Activated CD8-positive, alpha-beta memory T cell treated with anti-CD3 and anti-CD28 coated beads, Interleukin-2, amount 10 ng/mL, durations not matched to agents 7 days and 5 days (primary cell): ENCODE data around the gene TIGAR. TPM values are rescaled to one million over a fixed set of nuclear protein-coding genes. Genes with fewer than 3 reads are reported as not detected.

Source experiments
- ATAC-seq: fragments of 150-1000 bp; cut with Tn5 transposase; one replicate; pipeline ENCODE4 v1.10.0; 2021; ENCODE audit warnings: moderate library complexity
- CTCF ChIA-PET: fragments of 350-600 bp; sonication (Branson Sonifier 250); formaldehyde crosslinking; loops from one replicate; lab custom pipeline; 2021; ENCODE audit warnings: antibody characterized with exemption; lab: Charles Lee
- DNase-seq: peaks from one replicate; pipeline ENCODE4 v3.0.0-alpha.2; 2020
- H3K27ac Mint-ChIP-seq: one replicate; pipeline ENCODE4 v1.8.0; 2021; ENCODE audit warnings: mild to moderate bottlenecking, mixed read lengths
- H3K27me3 Mint-ChIP-seq: one replicate; pipeline ENCODE4 v1.8.0; 2021; ENCODE audit warnings: mixed read lengths
- H3K36me3 Mint-ChIP-seq: one replicate; pipeline ENCODE4 v1.8.0; 2021; ENCODE audit warnings: mild to moderate bottlenecking, mixed read lengths
- H3K4me1 Mint-ChIP-seq: one replicate; pipeline ENCODE4 v1.8.0; 2021; ENCODE audit warnings: mixed read lengths
- H3K4me3 Mint-ChIP-seq: one replicate; pipeline ENCODE4 v1.8.0; 2021; ENCODE audit warnings: mild to moderate bottlenecking, moderate library complexity, mixed read lengths
- H3K9me3 Mint-ChIP-seq: one replicate; pipeline ENCODE4 v1.8.0; 2022; ENCODE audit warnings: low read depth, mixed read lengths
- total RNA-seq, 2 experiments: library from RNA; stranded (reverse); gene quantifications; one replicate each; pipeline ENCODE4 v1.2.3, GENCODE V29; 2021

The TIGAR gene
- total RNA-seq, 2 experiments from 2014 or later: 7.6 to 18.1 TPM

DNA sequence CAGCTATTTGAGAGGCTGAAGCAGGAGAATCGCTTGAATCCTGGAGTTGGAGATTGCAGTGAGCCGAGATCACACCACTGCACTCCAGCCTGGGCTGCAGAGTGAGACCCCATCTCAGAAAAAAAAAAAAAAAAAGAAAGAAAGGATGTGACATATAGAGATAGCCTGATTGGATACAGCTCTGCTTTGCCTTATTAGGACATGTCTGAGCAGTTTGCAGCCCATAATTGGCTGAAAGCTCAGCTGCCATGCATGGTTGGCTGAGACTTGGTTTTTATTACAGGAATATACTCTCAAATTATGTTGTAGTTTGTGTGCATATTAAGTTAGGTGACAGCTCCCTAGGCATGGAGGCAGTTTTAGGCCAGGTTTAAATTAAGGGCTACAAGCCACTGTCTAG is 6.3 kb downstream of the TIGAR start:
- H3K4me3 Mint-ChIP-seq: no peak overlapping the region
- DNase-seq (no peak), ATAC-seq (no peak)
- H3K36me3 Mint-ChIP-seq: peaks cover 20% of the 10 kb centered on the region
- no peaks in the 10 kb centered on the region for H3K9me3 Mint-ChIP-seq
- H3K4me1 Mint-ChIP-seq: peaks cover 28% of the 10 kb centered on the region
- CTCF ChIA-PET: no interaction called here
- no peak overlapping the region for H3K27ac Mint-ChIP-seq
- H3K27me3 Mint-ChIP-seq: no peaks in the 10 kb centered on the region

DNA sequence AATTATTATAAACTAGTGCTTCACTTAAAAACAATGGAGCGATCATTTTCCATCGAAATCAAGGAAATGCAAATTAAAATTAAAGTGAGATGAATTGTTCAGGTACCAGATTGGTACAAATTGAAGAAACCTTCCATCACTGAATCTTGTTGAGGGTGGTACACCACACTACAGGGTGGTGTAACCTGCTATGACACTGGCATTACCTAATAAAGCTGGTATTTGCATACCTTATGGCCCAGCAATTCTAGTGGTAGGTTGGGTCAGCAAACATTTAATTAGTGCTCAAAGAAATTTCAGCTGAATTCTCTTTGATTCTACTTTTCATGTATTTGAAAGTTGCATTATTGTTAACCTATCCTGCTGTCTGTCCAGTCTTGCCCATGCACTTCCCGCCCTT is 9.2 kb downstream of the TIGAR start:
- DNase-seq: no peak
- peaks cover 12% of the 10 kb centered on the region for H3K36me3 Mint-ChIP-seq
- CTCF ChIA-PET: interaction anchor here (1.3 to 1.8 kb wide), 2 partner anchors 22 to 54 kb away, joined by 3 to 4 read pairs; no protein-coding TSS in a partner anchor
- H3K4me3 Mint-ChIP-seq: no peak overlapping the region
- ATAC-seq: no peak
- no peak overlapping the region for H3K27ac Mint-ChIP-seq
- no peaks in the 10 kb centered on the region for H3K9me3 Mint-ChIP-seq
- H3K27me3 Mint-ChIP-seq: no peaks in the 10 kb centered on the region
- peaks cover 12% of the 10 kb centered on the region for H3K4me1 Mint-ChIP-seq

- no peak overlapping the region for H3K4me3 Mint-ChIP-seq
- no peak for ATAC-seq
- no peak overlapping the region for H3K27ac Mint-ChIP-seq
- no peaks in the 10 kb centered on the region for H3K27me3 Mint-ChIP-seq
- CTCF ChIA-PET: interaction anchor here (1.0 to 1.8 kb wide), 2 partner anchors 55 to 446 kb away, joined by 3 to 4 read pairs; no protein-coding TSS in a partner anchor
- peaks cover 17% of the 10 kb centered on the region for H3K36me3 Mint-ChIP-seq
- DNase-seq: no peak
- no peaks in the 10 kb centered on the region for H3K9me3 Mint-ChIP-seq
- H3K4me1 Mint-ChIP-seq: peaks cover 8% of the 10 kb centered on the region
Observed at GRCh38 chr12:4331221-4331620, 10.2 kb downstream of the TIGAR start.

DNA sequence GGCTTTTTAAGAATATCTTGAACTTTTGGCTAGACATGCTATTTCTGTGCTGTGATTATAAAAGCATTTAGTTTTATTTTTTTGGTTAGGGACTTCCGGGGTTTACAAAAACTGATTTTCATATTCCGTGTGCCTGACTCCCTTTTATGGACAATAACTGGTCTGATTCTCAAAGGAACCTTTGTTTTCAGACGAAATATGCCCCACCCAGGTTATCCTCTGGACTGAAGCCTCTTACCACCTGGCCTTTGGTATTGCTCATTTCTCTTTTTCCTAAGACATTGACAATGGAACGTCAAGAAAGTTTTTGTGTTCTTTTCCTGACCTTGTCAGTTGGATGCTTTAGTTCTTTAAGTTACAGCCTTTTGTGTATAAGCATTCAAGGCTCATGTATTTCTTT is 10.8 kb downstream of the TIGAR start:
- Mint-ChIP-seq H3K4me1 (peaks cover 6% of the 10 kb centered on the region), H3K36me3 (peaks cover 21% of the 10 kb centered on the region), H3K9me3 (no peaks in the 10 kb centered on the region), H3K27ac (no peak overlapping the region), H3K27me3 (no peaks in the 10 kb centered on the region), H3K4me3 (no peak overlapping the region)
- DNase-seq (no peak), ATAC-seq (no peak)
- CTCF ChIA-PET: interaction anchor here (0.7 to 1.0 kb wide), 2 partner anchors 9 to 447 kb away, joined by 4 read pairs; no protein-coding TSS in a partner anchor

DNA sequence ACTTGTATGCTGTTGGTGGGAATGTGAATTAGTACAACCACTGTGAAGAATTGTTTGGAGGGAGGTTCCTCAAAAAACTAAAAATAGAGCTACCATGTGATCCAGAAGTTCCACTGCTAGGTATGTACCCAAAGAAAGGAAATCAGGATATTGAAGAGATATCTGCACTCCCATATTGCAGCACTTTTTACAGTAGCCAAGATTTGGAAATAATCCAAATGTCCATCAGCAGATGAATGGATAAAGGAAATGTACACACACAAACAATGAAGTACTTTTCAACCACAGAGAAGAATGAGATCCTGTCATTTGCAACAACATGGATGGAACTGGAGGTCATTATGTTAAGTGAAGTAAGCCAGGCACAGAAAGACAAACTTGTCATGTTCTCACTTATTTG is 25.9 kb downstream of the TIGAR start:
- DNase-seq (no peak), ATAC-seq (no peak)
- H3K27ac Mint-ChIP-seq: no peak overlapping the region
- H3K4me1 Mint-ChIP-seq: no peaks in the 10 kb centered on the region
- no peaks in the 10 kb centered on the region for H3K9me3 Mint-ChIP-seq
- H3K4me3 Mint-ChIP-seq: no peak overlapping the region
- no peaks in the 10 kb centered on the region for H3K27me3 Mint-ChIP-seq
- CTCF ChIA-PET: no interaction called here
- peaks cover 43% of the 10 kb centered on the region for H3K36me3 Mint-ChIP-seq

DNA sequence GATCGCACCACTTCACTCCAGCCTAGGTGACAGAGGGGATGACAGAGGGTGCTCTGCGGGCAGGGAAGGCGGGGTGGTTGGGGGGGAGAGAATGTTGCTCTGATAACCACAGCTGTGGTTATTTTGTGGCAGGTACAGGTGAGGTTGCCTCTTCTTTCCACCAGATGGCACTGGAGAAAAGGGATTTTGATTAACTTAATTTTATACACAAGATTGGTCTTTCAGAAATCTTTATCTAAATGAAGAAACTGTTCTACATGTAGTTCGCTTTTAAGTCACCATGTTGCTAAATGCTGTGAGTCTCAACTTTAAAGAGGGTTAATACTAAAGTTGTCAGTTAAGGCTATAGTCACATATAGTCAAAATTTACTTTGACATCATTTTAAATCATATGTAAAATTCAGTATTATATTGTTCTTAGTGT is 32.8 kb downstream of the TIGAR start:
- CTCF ChIA-PET: interaction anchor here (0.7 to 1.2 kb wide), 3 partner anchors 171 to 179 kb away, joined by 3 to 6 read pairs (median 4); no protein-coding TSS in a partner anchor
- Mint-ChIP-seq H3K4me3 (no peak overlapping the region), H3K27me3 (no peaks in the 10 kb centered on the region), H3K9me3 (no peaks in the 10 kb centered on the region), H3K27ac (no peak overlapping the region), H3K36me3 (peaks cover 23% of the 10 kb centered on the region), H3K4me1 (peaks cover 10% of the 10 kb centered on the region)
- DNase-seq: peak; percentile 69
- peak; percentile 73 for ATAC-seq

GRCh38 chr12:4355156-4356040 is 34.4 kb downstream of the TIGAR start:
- ATAC-seq: no peak
- Mint-ChIP-seq H3K27me3 (no peaks in the 10 kb centered on the region), H3K4me3 (no peak overlapping the region), H3K27ac (no peak overlapping the region), H3K9me3 (no peaks in the 10 kb centered on the region), H3K4me1 (peaks cover 10% of the 10 kb centered on the region), H3K36me3 (peaks cover 16% of the 10 kb centered on the region)
- no peak for DNase-seq
- CTCF ChIA-PET: interaction anchor here (0.7 to 1.1 kb wide), 2 partner anchors 13 to 62 kb away, joined by 3 read pairs; no protein-coding TSS in a partner anchor

GRCh38 chr12:4356041-4356327 is 35.0 kb downstream of the TIGAR start:
- H3K4me1 Mint-ChIP-seq: peaks cover 10% of the 10 kb centered on the region
- no peaks in the 10 kb centered on the region for H3K27me3 Mint-ChIP-seq
- DNase-seq: peak; percentile 80
- no peaks in the 10 kb centered on the region for H3K9me3 Mint-ChIP-seq
- no peak overlapping the region for H3K27ac Mint-ChIP-seq
- ATAC-seq: no peak
- CTCF ChIA-PET: interaction anchor here (1.1 kb wide), 1 partner anchor 12 kb away, joined by 3 read pairs; no protein-coding TSS in a partner anchor
- H3K4me3 Mint-ChIP-seq: no peak overlapping the region
- peaks cover 12% of the 10 kb centered on the region for H3K36me3 Mint-ChIP-seq

- no peak for ATAC-seq
- peaks cover 57% of the 10 kb centered on the region for H3K27me3 Mint-ChIP-seq
- H3K9me3 Mint-ChIP-seq: no peaks in the 10 kb centered on the region
- H3K4me1 Mint-ChIP-seq: no peaks in the 10 kb centered on the region
- H3K4me3 Mint-ChIP-seq: no peak overlapping the region
- H3K27ac Mint-ChIP-seq: no peak overlapping the region
- DNase-seq: no peak
- CTCF ChIA-PET: interaction anchor here (0.6 to 1.1 kb wide), 2 partner anchors 10 to 252 kb away, joined by 3 read pairs; no protein-coding TSS in a partner anchor
- H3K36me3 Mint-ChIP-seq: no peaks in the 10 kb centered on the region
Observed at GRCh38 chr12:4366090-4366489, 45.1 kb downstream of the TIGAR start.

- Mint-ChIP-seq H3K27ac (no peak overlapping the region), H3K27me3 (peaks cover 49% of the 10 kb centered on the region), H3K36me3 (no peaks in the 10 kb centered on the region), H3K4me1 (no peaks in the 10 kb centered on the region), H3K4me3 (no peak overlapping the region), H3K9me3 (no peaks in the 10 kb centered on the region)
- ATAC-seq (no peak), DNase-seq (no peak)
- CTCF ChIA-PET: no interaction called here
Observed at GRCh38 chr12:4369548-4369947, 48.5 kb downstream of the TIGAR start.

- Mint-ChIP-seq H3K4me3 (no peak overlapping the region), H3K27me3 (peaks cover 48% of the 10 kb centered on the region), H3K36me3 (no peaks in the 10 kb centered on the region), H3K4me1 (no peaks in the 10 kb centered on the region), H3K27ac (no peak overlapping the region), H3K9me3 (no peaks in the 10 kb centered on the region)
- CTCF ChIA-PET: no interaction called here
- no peak for ATAC-seq
- DNase-seq: no peak
Observed at GRCh38 chr12:4370265-4370664, 49.3 kb downstream of the TIGAR start.

- Mint-ChIP-seq H3K27ac (no peak overlapping the region), H3K4me3 (no peak overlapping the region), H3K9me3 (no peaks in the 10 kb centered on the region), H3K36me3 (no peaks in the 10 kb centered on the region), H3K27me3 (peaks cover 37% of the 10 kb centered on the region), H3K4me1 (no peaks in the 10 kb centered on the region)
- DNase-seq: no peak
- CTCF ChIA-PET: no interaction called here
- no peak for ATAC-seq
Observed at GRCh38 chr12:4372653-4373052, 51.6 kb downstream of the TIGAR start.

DNA sequence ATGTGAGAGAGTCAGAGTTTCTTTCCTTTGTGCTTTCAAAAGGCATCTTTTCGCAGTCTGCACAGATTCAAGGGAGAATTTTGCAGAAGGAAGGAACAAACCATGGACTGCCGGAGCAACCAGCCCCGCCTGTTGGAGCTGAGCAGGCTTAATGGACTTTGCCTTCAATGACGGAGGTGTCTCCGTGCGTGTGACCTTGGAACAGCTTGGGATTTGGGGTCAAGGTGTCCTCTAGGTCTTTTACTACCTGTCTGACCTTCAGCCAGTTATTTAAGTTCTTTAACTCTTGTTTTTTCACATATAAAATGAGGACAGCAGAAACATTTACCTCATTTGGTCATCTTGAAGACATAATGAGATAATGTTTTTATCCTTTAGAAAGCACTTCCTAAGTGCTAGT is 54.4 kb downstream of the TIGAR start:
- Mint-ChIP-seq H3K4me3 (no peak overlapping the region), H3K36me3 (no peaks in the 10 kb centered on the region), H3K4me1 (no peaks in the 10 kb centered on the region), H3K9me3 (no peaks in the 10 kb centered on the region), H3K27me3 (peaks cover 50% of the 10 kb centered on the region), H3K27ac (no peak overlapping the region)
- DNase-seq: no peak
- CTCF ChIA-PET: interaction anchor here (1.4 kb wide), 1 partner anchor 9 kb away, joined by 3 read pairs; no protein-coding TSS in a partner anchor
- ATAC-seq: no peak

DNA sequence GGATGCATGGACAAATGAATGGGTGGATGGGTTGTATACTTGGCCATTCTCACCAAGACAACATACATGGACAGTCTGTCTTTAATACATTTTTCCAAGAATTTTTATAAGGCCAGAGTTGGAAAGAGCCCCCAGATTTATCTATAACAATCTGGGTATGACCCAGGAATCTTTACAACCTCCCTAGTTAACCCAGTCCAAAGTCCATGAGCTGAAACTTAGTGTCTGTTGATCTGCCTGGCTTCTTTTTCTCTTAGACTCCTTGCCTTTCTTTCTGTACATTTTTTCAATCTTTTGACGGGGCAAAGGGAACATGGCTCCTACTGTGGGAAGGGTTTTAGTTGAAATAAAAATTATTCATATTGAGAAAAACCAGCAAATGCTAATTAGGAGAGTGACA is 57.8 kb downstream of the TIGAR start:
- H3K4me3 Mint-ChIP-seq: no peak overlapping the region
- no peak for ATAC-seq
- H3K36me3 Mint-ChIP-seq: no peaks in the 10 kb centered on the region
- H3K4me1 Mint-ChIP-seq: no peaks in the 10 kb centered on the region
- H3K27me3 Mint-ChIP-seq: peaks cover 65% of the 10 kb centered on the region
- no peaks in the 10 kb centered on the region for H3K9me3 Mint-ChIP-seq
- no peak for DNase-seq
- H3K27ac Mint-ChIP-seq: no peak overlapping the region
- CTCF ChIA-PET: no interaction called here
